Subcutaneous abdominal adipose tissue (tissue), 5 donors: ENCODE data around the gene GEMIN7.

Experiments
- H3K27ac ChIP-seq: one replicate; pipeline ENCODE4 v1.7.0; 2013; ENCODE audit warnings: low read depth, mild to moderate bottlenecking, inconsistent platforms, low read length, moderate library complexity
- H3K27me3 ChIP-seq, 5 donors: one replicate each; pipeline ENCODE4 v1.7.0; 2013; ENCODE audit warnings: low read length in 5 of 5, inconsistent platforms in 1 of 5; ENCODE audit not compliant: control insufficient read depth in 5 of 5, insufficient read depth in 4 of 5
- H3K36me3 ChIP-seq, 5 donors: one replicate each; pipeline ENCODE4 v1.7.0; 2013; ENCODE audit warnings: low read length in 5 of 5; ENCODE audit not compliant: control insufficient read depth in 5 of 5, insufficient read depth in 5 of 5
- H3K4me1 ChIP-seq, 5 donors: one replicate each; pipeline ENCODE4 v1.7.0; 2013; ENCODE audit warnings: low read length in 5 of 5, mild to moderate bottlenecking in 3 of 5, moderate library complexity in 1 of 5; ENCODE audit not compliant: control insufficient read depth in 5 of 5, insufficient read depth in 5 of 5
- H3K4me3 ChIP-seq, 5 donors: one replicate each; pipeline ENCODE4 v1.7.0; 2013; ENCODE audit warnings: low read length in 5 of 5, low read depth in 1 of 5
- H3K9ac ChIP-seq, 5 donors: one replicate each; pipeline ENCODE4 v1.7.0; 2013; ENCODE audit warnings: low read length in 5 of 5, mild to moderate bottlenecking in 4 of 5, moderate library complexity in 3 of 5
- H3K9me3 ChIP-seq, 5 donors: one replicate each; pipeline ENCODE4 v1.7.0; 2013; ENCODE audit warnings: low read length in 5 of 5; ENCODE audit not compliant: control insufficient read depth in 5 of 5
- donor health status: healthy.
- donor health status: healthy.
- donor health status: healthy.
- donor health status: healthy.
- donor health status: healthy.

Gene GEMIN7

DNA sequence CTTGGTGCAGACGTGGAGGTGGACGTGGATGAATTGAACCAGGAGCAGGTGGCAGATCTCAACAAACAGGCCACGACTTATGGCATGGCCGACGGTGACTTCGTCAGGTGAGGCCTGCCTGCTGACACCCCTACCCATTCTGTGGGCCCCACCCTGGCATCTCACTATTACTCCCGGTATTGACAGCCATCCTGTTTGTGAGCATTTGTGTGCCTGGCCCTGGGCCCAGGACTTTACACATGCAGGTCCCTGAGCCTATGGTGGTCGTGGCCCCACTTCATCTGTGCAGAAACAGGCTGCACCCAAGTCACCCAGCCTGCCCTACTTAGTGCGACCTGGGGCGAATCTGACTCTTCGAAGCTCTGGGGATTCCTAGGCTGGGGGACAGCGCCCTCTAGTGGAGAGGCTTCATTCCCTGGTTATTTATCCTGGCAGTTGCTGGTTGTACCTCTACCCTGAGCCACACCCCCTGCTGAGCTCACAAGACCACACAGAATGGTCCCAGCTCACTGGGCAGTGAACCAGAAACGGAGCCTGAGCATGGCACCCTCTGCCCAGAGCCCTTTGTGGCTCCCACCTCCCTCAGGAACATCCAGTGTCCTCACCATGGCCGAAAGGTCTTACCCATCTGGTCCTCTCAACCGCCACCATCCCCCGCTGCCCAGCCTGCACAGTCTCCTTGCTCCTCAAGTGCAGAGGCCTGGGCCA lies 19.6 kb upstream of the GEMIN7 start:
- H3K27me3 ChIP-seq = no peaks in the 10 kb centered on the region
- H3K9ac ChIP-seq = no peak overlapping the region
- peaks cover 0 to 94% (median 89%) of the 10 kb centered on the region in 5 donors for H3K36me3 ChIP-seq
- H3K27ac ChIP-seq = no peak overlapping the region
- no peaks in the 10 kb centered on the region for H3K4me1 ChIP-seq
- H3K9me3 ChIP-seq = no peaks in the 10 kb centered on the region
- H3K4me3 ChIP-seq = no peak overlapping the region

DNA sequence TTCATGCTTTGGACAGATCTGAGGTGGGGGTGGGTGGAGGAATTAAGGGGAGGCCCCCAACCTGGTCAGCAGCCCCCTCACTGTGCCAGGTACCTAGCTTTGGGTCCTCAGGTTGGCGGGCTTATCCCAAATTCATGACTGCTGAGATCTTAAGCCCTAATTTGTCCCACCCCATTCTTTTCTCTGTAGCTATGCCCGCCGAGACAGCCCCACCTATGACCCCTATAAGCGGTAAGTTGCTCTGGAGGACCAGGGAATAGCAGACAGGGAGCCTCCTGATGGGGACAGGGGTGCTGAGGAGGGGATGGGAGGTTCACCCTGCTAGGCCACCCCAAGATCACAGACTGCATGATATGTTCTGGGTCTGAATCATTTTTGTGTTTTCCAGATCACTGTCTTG lies 17.1 kb upstream of the GEMIN7 start:
- Histone ChIP-seq H3K27ac (no peak overlapping the region), H3K9me3 (no peaks in the 10 kb centered on the region), H3K27me3 (no peaks in the 10 kb centered on the region), H3K9ac (no peak overlapping the region), H3K4me1 (no peaks in the 10 kb centered on the region), H3K36me3 (peaks cover 0 to 89% (median 82%) of the 10 kb centered on the region in 5 donors), H3K4me3 (no peak overlapping the region)

DNA sequence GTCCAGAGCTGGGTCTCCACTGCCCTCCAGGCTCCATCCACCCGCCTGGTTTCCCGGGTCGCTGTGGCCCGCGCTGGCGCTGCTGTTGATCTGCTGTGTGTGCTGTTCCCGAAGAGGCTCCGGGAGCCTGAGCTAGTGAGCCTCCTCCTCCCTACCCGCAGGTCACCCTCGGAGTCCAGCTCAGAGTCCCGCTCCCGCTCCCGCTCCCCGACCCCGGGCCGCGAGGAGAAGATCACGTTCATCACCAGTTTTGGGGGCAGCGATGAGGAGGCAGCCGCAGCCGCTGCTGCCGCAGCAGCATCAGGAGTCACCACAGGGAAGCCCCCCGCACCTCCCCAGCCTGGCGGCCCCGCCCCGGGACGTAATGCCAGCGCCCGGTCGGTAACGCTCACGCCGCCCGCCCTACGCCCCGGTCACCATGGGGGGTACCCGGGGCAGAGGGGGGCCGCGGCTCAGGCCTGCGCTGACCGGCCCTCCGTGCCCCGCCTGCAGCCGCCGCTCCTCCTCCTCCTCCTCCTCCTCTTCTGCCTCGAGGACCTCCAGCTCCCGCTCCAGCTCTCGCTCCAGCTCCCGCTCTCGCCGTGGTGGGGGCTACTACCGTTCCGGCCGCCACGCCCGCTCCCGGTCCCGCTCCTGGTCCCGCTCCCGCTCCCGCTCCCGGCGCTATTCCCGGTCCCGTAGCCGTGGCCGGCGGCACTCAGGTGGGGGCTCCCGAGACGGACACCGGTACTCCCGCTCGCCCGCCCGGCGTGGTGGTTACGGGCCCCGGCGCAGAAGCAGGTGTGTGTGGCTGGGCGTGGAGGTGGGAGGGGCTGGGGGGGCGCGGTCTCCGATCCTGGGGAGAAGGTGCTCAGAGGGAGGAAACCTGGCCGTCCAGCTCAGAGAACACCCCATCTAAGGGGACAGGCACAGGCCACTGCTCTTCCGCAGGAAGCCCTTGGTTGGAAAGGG lies 14.9 kb upstream of the GEMIN7 start:
- peaks cover 0 to 88% (median 79%) of the 10 kb centered on the region in 5 donors for H3K36me3 ChIP-seq
- no peak overlapping the region for H3K27ac ChIP-seq
- no peaks in the 10 kb centered on the region for H3K27me3 ChIP-seq
- H3K4me1 ChIP-seq = peaks cover 0 to 1% (median 0%) of the 10 kb centered on the region in 5 donors
- no peak overlapping the region for H3K4me3 ChIP-seq
- no peak overlapping the region for H3K9ac ChIP-seq
- H3K9me3 ChIP-seq = no peaks in the 10 kb centered on the region

GRCh38 chr19:45066921-45067661 lies 12.0 kb upstream of the GEMIN7 start:
- Histone ChIP-seq H3K4me3 (no peak overlapping the region), H3K27me3 (no peaks in the 10 kb centered on the region), H3K4me1 (peaks cover 0 to 3% (median 0%) of the 10 kb centered on the region in 5 donors), H3K27ac (no peak overlapping the region), H3K9ac (no peak overlapping the region), H3K36me3 (peaks cover 0 to 88% (median 76%) of the 10 kb centered on the region in 5 donors), H3K9me3 (no peaks in the 10 kb centered on the region)

DNA sequence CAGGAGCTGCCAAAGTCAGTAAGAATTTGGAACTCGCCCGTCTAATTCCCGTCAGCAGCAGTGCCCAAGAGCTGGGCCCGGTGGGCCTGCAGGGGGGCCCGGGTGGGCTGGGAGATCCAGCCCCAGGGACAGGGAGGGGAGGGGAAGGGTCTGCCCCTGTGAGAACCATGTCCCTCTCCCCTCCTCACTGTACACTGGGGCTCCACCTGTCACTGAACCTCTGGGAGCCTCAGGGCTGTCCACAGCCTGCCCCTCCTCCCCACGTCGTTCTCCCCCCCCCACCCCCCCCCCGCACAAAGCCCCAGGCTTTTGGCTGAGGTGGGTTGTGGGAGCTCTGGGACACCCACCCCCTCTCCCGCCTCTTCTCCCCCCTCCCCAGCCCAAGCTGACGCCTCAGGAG lies 11.0 kb upstream of the GEMIN7 start:
- Histone ChIP-seq H3K27ac (no peak overlapping the region), H3K36me3 (peaks cover 0 to 87% (median 75%) of the 10 kb centered on the region in 5 donors), H3K4me3 (no peak overlapping the region), H3K4me1 (peaks cover 0 to 3% (median 0%) of the 10 kb centered on the region in 5 donors), H3K27me3 (no peaks in the 10 kb centered on the region), H3K9me3 (no peaks in the 10 kb centered on the region), H3K9ac (no peak overlapping the region)

GRCh38 chr19:45069056-45069455 lies 10.0 kb upstream of the GEMIN7 start:
- Histone ChIP-seq H3K27ac (no peak overlapping the region), H3K9me3 (no peaks in the 10 kb centered on the region), H3K4me1 (peaks cover 0 to 3% (median 0%) of the 10 kb centered on the region in 5 donors), H3K9ac (no peak overlapping the region), H3K36me3 (peaks cover 0 to 79% (median 68%) of the 10 kb centered on the region in 5 donors), H3K4me3 (no peak overlapping the region), H3K27me3 (no peaks in the 10 kb centered on the region)

- Histone ChIP-seq H3K9ac (no peak overlapping the region), H3K36me3 (peaks cover 0 to 68% (median 57%) of the 10 kb centered on the region in 5 donors), H3K4me1 (peaks cover 0 to 8% (median 0%) of the 10 kb centered on the region in 5 donors), H3K9me3 (no peaks in the 10 kb centered on the region), H3K27me3 (no peaks in the 10 kb centered on the region), H3K27ac (no peak overlapping the region), H3K4me3 (no peak overlapping the region)
These were observed 8.8 kb upstream of the GEMIN7 start for GRCh38 chr19:45070214-45070613.

GRCh38 chr19:45070861-45071544 lies 8.1 kb upstream of the GEMIN7 start:
- H3K9ac ChIP-seq = no peak overlapping the region
- H3K4me3 ChIP-seq = no peak overlapping the region
- no peaks in the 10 kb centered on the region for H3K27me3 ChIP-seq
- peaks cover 0 to 61% (median 52%) of the 10 kb centered on the region in 5 donors for H3K36me3 ChIP-seq
- no peaks in the 10 kb centered on the region for H3K9me3 ChIP-seq
- peaks cover 0 to 14% (median 6%) of the 10 kb centered on the region in 5 donors for H3K4me1 ChIP-seq
- H3K27ac ChIP-seq = no peak overlapping the region

DNA sequence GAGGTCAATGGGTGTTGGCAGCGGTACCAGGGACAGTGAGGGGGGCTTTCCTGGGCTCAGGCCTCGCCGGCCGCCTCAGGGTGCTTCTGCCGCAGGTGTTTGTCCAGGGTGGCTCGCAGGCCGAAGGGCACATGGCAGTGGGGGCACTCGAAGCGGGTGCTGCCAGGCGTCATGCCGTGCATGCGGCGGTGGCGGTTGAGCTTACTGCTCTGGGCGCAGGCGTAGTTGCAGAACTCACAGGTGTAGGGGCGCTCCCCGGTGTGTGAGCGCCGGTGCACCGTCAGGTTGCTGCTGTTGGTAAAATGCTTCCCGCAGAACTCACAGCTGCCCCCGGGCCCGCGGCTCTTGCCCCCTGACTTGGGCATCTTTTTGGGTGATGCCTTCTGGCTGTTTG lies 7.5 kb upstream of the GEMIN7 start:
- no peaks in the 10 kb centered on the region for H3K27me3 ChIP-seq
- no peak overlapping the region for H3K9ac ChIP-seq
- H3K4me3 ChIP-seq = no peak overlapping the region
- H3K36me3 ChIP-seq = peaks cover 0 to 59% (median 51%) of the 10 kb centered on the region in 5 donors
- no peaks in the 10 kb centered on the region for H3K9me3 ChIP-seq
- peaks cover 0 to 19% (median 9%) of the 10 kb centered on the region in 5 donors for H3K4me1 ChIP-seq
- no peak overlapping the region for H3K27ac ChIP-seq
